Calu3 (cell line): Measurements from ENCODE around the gene RRP1B. TPM values are rescaled to one million over a fixed set of nuclear protein-coding genes. Genes with fewer than 3 reads are reported as not detected.
A peak's percentile ranks its signal among the peaks of the same experiment; 100 is the strongest.

ENCODE experiments used
- Bru-seq: library from RNA; stranded (reverse); fragments of 400-500 nt; gene quantifications from one replicate; lab custom pipeline; 2021; lab: Mats Ljungman, UMichigan
- BruChase-seq, 2 experiments: library from RNA; stranded (reverse); fragments of 400-500 nt; gene quantifications; one replicate each; lab custom pipeline; 2021; lab: Mats Ljungman, UMichigan
- BruUV-seq: library from RNA; stranded (reverse); fragments of 400-500 nt; replicated peaks from 2 replicates; lab custom pipeline; 2021; lab: Mats Ljungman, UMichigan
- CTCF ChIA-PET: fragments of 300-600 bp; sonication (Branson Sonifier 250); formaldehyde crosslinking; loops from one replicate; lab custom pipeline; 2022; ENCODE audit warnings: antibody characterized with exemption; lab: Charles Lee
- DNase-seq: peaks from one replicate; pipeline ENCODE4 v3.0.0; 2022
- H3K27ac Mint-ChIP-seq: one replicate; pipeline ENCODE4 v1.8.0; 2022; ENCODE audit warnings: mixed read lengths; ENCODE audit not compliant: unreplicated experiment
- H3K27me3 Mint-ChIP-seq: one replicate; pipeline ENCODE4 v1.8.0; 2022; ENCODE audit warnings: mixed read lengths; ENCODE audit not compliant: unreplicated experiment
- H3K36me3 Mint-ChIP-seq: one replicate; pipeline ENCODE4 v1.8.0; 2022; ENCODE audit warnings: mild to moderate bottlenecking, moderate library complexity, mixed read lengths; ENCODE audit not compliant: insufficient read depth, unreplicated experiment
- H3K4me1 Mint-ChIP-seq: one replicate; pipeline ENCODE4 v1.8.0; 2022; ENCODE audit warnings: mild to moderate bottlenecking, low read depth, mixed read lengths; ENCODE audit not compliant: unreplicated experiment
- H3K4me3 Mint-ChIP-seq: one replicate; pipeline ENCODE4 v1.8.0; 2022; ENCODE audit warnings: mild to moderate bottlenecking, low read depth, moderate library complexity, mixed read lengths; ENCODE audit not compliant: unreplicated experiment
- H3K9me3 Mint-ChIP-seq: one replicate; pipeline ENCODE4 v1.8.0; 2022; ENCODE audit warnings: low read depth, mixed read lengths; ENCODE audit not compliant: unreplicated experiment
- CTCF ChIP-seq: fragments of 200-600 bp; IDR thresholded peaks from one replicate; pipeline ENCODE4 v1.8.0; 2022; ENCODE audit warnings: antibody characterized with exemption; ENCODE audit not compliant: unreplicated experiment
- intact Hi-C: fragments of 100-400 bp; cut with micrococcal nuclease; formaldehyde crosslinking; loops from one replicate; pipeline ENCODE4 v1.10.0; 2022; ENCODE audit not compliant: unreplicated experiment
- long read RNA-seq: library from polyadenylated mRNA; stranded (forward); transcript quantifications from one replicate; pipeline ENCODE4 v2.0.0, GENCODE V29; 2022
- total RNA-seq: library from RNA; stranded (reverse); gene quantifications from 2 replicates; pipeline ENCODE4 v1.2.3, GENCODE V29; 2022

The RRP1B gene
- 24.6 and 26.0 TPM in 2 replicates for total RNA-seq
- Bru-seq, nascent RNA = percentile 77 among the genes with signal in this experiment
- BruChase-seq, experiment 1, labeled RNA remaining after a 6-hour chase = percentile 84 among the genes with signal in this experiment
- percentile 85 among the genes with signal in this experiment for BruChase-seq, experiment 2, labeled RNA remaining after a 2-hour chase
- long read RNA-seq, partial matches to known transcripts = 13 of 14 reads
- long read RNA-seq, other reads (novel, unspliced or antisense) = 1 of 14 reads

DNA sequence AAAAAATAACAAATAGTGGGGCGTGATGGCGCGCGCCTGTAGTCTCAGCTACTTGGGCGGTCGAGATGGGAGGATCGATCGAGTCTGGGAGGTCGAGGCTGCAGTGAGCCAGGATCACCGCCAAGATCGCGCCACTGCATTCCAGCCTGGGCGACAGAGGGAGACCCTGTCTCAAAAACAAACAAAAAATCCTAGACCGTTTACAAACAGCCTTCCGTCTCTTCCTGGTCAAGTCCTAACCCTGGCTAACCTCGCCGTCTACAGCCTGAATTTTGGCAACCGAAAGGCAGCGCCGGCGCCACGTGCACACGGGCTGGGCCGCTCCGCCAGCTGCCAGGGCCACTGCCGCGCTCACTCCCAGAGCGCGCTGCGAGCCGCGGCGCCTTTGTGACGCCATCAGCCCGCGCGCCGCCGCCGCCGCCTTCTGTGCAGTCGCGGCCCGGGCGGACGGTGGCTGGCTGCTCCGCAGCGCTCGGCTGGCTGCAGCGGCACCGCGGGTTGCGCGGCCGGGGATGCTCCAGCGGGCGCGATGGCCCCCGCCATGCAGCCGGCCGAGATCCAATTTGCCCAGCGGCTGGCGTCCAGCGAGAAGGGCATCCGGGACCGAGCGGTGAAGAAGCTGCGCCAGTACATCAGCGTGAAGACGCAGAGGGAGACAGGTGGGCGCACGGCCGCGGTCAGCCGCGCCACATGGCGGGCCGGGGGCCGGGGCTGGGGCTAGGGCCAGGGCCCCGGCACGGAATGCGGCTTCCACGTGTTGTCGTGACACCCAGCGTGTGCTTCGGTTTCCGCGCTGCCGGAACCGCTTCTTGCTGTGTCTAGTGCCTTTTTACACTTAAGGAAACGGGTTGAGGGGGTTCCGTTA lies at the start of gene RRP1B, which contains the start of gene HSF2BP:
Gene RRP1B (plus strand): TSS at position 425 of the 865 bp plus-strand sequence. CDS start 105 bp downstream, at position 530.
Gene HSF2BP (minus strand): TSS at position 353 of the 865 bp plus-strand sequence. CDS start 1,392 bp downstream, outside the sequence.
- CTCF ChIA-PET = interaction anchor here (0.8 kb wide), 2 partner anchors 45 to 69 kb away, joined by 3 read pairs; no protein-coding TSS in a partner anchor
- Mint-ChIP-seq H3K27me3 (no peaks in the 10 kb centered on the region), H3K4me3 (peak within 1 kb of the TSS; percentile 88), H3K36me3 (peaks cover 28% of the 10 kb centered on the region), H3K4me1 (peaks cover 20% of the 10 kb centered on the region), H3K27ac (peak within 1 kb of the TSS; percentile 69), H3K9me3 (no peaks in the 10 kb centered on the region)
- peak; percentile 81 for DNase-seq
- intact Hi-C loops = no loop called here
- BruUV-seq = TSS peak; percentile 69
- no peak for TF ChIP-seq CTCF

- peak; percentile 71 for DNase-seq
- peak; percentile 33 for TF ChIP-seq CTCF
- H3K27ac Mint-ChIP-seq = peak overlapping the region; percentile 61
- H3K4me3 Mint-ChIP-seq = no peak overlapping the region
- H3K36me3 Mint-ChIP-seq = no peaks in the 10 kb centered on the region
- H3K27me3 Mint-ChIP-seq = no peaks in the 10 kb centered on the region
- intact Hi-C loops = no loop called here
- no TSS peak for BruUV-seq
- CTCF ChIA-PET = interaction anchor here (0.5 kb wide), 1 partner anchor 11 kb away, joined by 3 read pairs; no protein-coding TSS in a partner anchor
- peaks cover 24% of the 10 kb centered on the region for H3K4me1 Mint-ChIP-seq
- no peaks in the 10 kb centered on the region for H3K9me3 Mint-ChIP-seq
Measured at GRCh38 chr21:43611598-43612369, 47.6 kb upstream of the RRP1B start.

- H3K36me3 Mint-ChIP-seq = no peaks in the 10 kb centered on the region
- no peak overlapping the region for H3K27ac Mint-ChIP-seq
- intact Hi-C loops = no loop called here
- no peaks in the 10 kb centered on the region for H3K27me3 Mint-ChIP-seq
- DNase-seq = no peak
- TF ChIP-seq CTCF = no peak
- CTCF ChIA-PET = no interaction called here
- peaks cover 14% of the 10 kb centered on the region for H3K4me1 Mint-ChIP-seq
- no peak overlapping the region for H3K4me3 Mint-ChIP-seq
- no peaks in the 10 kb centered on the region for H3K9me3 Mint-ChIP-seq
- no TSS peak for BruUV-seq
Measured at GRCh38 chr21:43613755-43614638, 45.4 kb upstream of the RRP1B start.
